DOHH2 (cell line): ENCODE data around the gene BCL2L13.
"Not testable (repeated sequence)": the region's sequence is repeated elsewhere in the genome, so short reads cannot be mapped to it uniquely, and the experiment has no call there.

Source experiments
- H3F3A ChIP-seq: fragments of 200-600 bp; sonication (generic), shearing (Covaris generic); 2 replicates; pipeline ENCODE4 v1.6.0; 2016; ENCODE audit warnings: antibody characterized with exemption, mild to moderate bottlenecking; ENCODE audit not compliant: control insufficient read depth, insufficient read depth
- H3K27ac ChIP-seq: fragments of 200-600 bp; sonication (generic); 2 replicates; pipeline ENCODE4 v1.5.1; 2014; ENCODE audit warnings: low read depth, mild to moderate bottlenecking, low read length, moderate library complexity
- H3K27me3 ChIP-seq: fragments of 200-600 bp; sonication (generic); 2 replicates; pipeline ENCODE4 v1.6.1; 2014; ENCODE audit warnings: mild to moderate bottlenecking, low read length, mixed read lengths; ENCODE audit not compliant: control insufficient read depth
- H3K36me3 ChIP-seq: fragments of 200-600 bp; sonication (generic); 2 replicates; pipeline ENCODE4 v1.6.1; 2014; ENCODE audit warnings: mild to moderate bottlenecking, low read length, moderate library complexity, mixed read lengths; ENCODE audit not compliant: control insufficient read depth
- H3K4me1 ChIP-seq: fragments of 200-600 bp; sonication (generic); 2 replicates; pipeline ENCODE4 v1.6.1; 2014; ENCODE audit warnings: mild to moderate bottlenecking, low read length, mixed read lengths; ENCODE audit not compliant: control insufficient read depth
- H3K4me2 ChIP-seq: fragments of 200-600 bp; sonication (generic); 2 replicates; pipeline ENCODE4 v1.6.0; 2014; ENCODE audit warnings: mild to moderate bottlenecking, low read length, moderate library complexity
- H3K4me3 ChIP-seq: fragments of 200-600 bp; sonication (generic); 2 replicates; pipeline ENCODE4 v1.5.1; 2014; ENCODE audit warnings: mild to moderate bottlenecking, low read length, mixed read lengths
- H3K79me2 ChIP-seq: fragments of 200-600 bp; sonication (generic); 2 replicates; pipeline ENCODE4 v1.6.1; 2014; ENCODE audit warnings: mild to moderate bottlenecking, low read length, mixed read lengths; ENCODE audit not compliant: control insufficient read depth
- H3K9me2 ChIP-seq: fragments of 200-600 bp; sonication (generic); replicated peaks from 2 replicates; pipeline ENCODE4 v1.6.1; 2014; ENCODE audit warnings: mild to moderate bottlenecking, low read length, mixed read lengths; ENCODE audit not compliant: control insufficient read depth
- H3K9me3 ChIP-seq: fragments of 200-600 bp; sonication (generic); 2 replicates; pipeline ENCODE4 v1.6.1; 2014; ENCODE audit warnings: antibody characterized with exemption, low read length, mixed read lengths; ENCODE audit not compliant: control insufficient read depth, insufficient read depth
- H4K20me1 ChIP-seq: fragments of 200-600 bp; sonication (generic); 2 replicates; pipeline ENCODE4 v1.6.0; 2014; ENCODE audit warnings: low read depth, mild to moderate bottlenecking, antibody characterized with exemption, low read length, moderate library complexity; ENCODE audit not compliant: control insufficient read depth, insufficient read depth
- CTCF ChIP-seq: fragments of 200-600 bp; sonication (generic); IDR thresholded peaks from one replicate; pipeline ENCODE4 v1.5.1; 2014; ENCODE audit warnings: antibody characterized with exemption, mild to moderate bottlenecking, low read depth, low read length; ENCODE audit not compliant: poor library complexity, severe bottlenecking
- EZH2phosphoT487 ChIP-seq: fragments of 200-600 bp; sonication (generic); IDR thresholded peaks from 2 replicates; pipeline ENCODE4 v1.6.1; 2017; ENCODE audit warnings: borderline replicate concordance, mild to moderate bottlenecking, antibody characterized with exemption, low read length, moderate library complexity, mixed read lengths

BCL2L13 gene

GRCh38 chr22:17694752-17695151 is 56.2 kb downstream of the BCL2L13 start:
- H3K4me3 ChIP-seq, result no peak overlapping the region
- no peaks in the 10 kb centered on the region for H3K9me3 ChIP-seq
- no peaks in the 10 kb centered on the region for H3K79me2 ChIP-seq
- no peaks in the 10 kb centered on the region for H3K27me3 ChIP-seq
- H4K20me1 ChIP-seq, result no peaks in the 10 kb centered on the region
- H3F3A ChIP-seq, result no peaks in the 10 kb centered on the region; the same call in 1 of the 2 replicates
- no peaks in the 10 kb centered on the region for H3K9me2 ChIP-seq
- no peaks in the 10 kb centered on the region for H3K4me1 ChIP-seq
- no peak overlapping the region for H3K4me2 ChIP-seq
- peaks cover 32% of the 10 kb centered on the region for H3K36me3 ChIP-seq
- H3K27ac ChIP-seq, result no peak overlapping the region
- TF ChIP-seq EZH2phosphoT487, result no peak
- no peak for TF ChIP-seq CTCF

GRCh38 chr22:17695986-17696385 is 57.4 kb downstream of the BCL2L13 start:
- Histone ChIP-seq H3K36me3 (peaks cover 35% of the 10 kb centered on the region), H3K4me3 (no peak overlapping the region)

GRCh38 chr22:17697196-17697595 is 58.6 kb downstream of the BCL2L13 start:
- H3K36me3 ChIP-seq, result peaks cover 30% of the 10 kb centered on the region
- not testable (repeated sequence) for H4K20me1 ChIP-seq, H3K27ac ChIP-seq

More at GRCh38 chr22:17695986-17696385, 57.4 kb downstream of the BCL2L13 start:
- Histone ChIP-seq H3K4me2 (no peak overlapping the region), H3K9me2 (no peaks in the 10 kb centered on the region), H3K9me3 (no peaks in the 10 kb centered on the region), H3F3A (no peaks in the 10 kb centered on the region; the same call in 1 of the 2 replicates), H3K4me1 (no peaks in the 10 kb centered on the region), H3K27me3 (no peaks in the 10 kb centered on the region), H3K79me2 (no peaks in the 10 kb centered on the region), H3K27ac (no peak overlapping the region), H4K20me1 (no peaks in the 10 kb centered on the region)
- TF ChIP-seq EZH2phosphoT487 (no peak), CTCF (no peak)

GRCh38 chr22:17698276-17698675 is 59.7 kb downstream of the BCL2L13 start:
- H3K27ac ChIP-seq, H3F3A ChIP-seq, H3K4me2 ChIP-seq, H3K4me3 ChIP-seq, H3K27me3 ChIP-seq, H3K9me2 ChIP-seq, H3K9me3 ChIP-seq, H3K79me2 ChIP-seq, H4K20me1 ChIP-seq, H3K4me1 ChIP-seq: not testable (repeated sequence)
- H3K36me3 ChIP-seq, result peaks cover 31% of the 10 kb centered on the region

More at GRCh38 chr22:17697196-17697595, 58.6 kb downstream of the BCL2L13 start:
- not testable (repeated sequence) for H3K27me3 ChIP-seq, H3K4me3 ChIP-seq, H3K4me1 ChIP-seq, H3F3A ChIP-seq, H3K79me2 ChIP-seq, H3K9me2 ChIP-seq, H3K4me2 ChIP-seq, H3K9me3 ChIP-seq
